GM20000 (cell line): Measurements from ENCODE around the gene MAD1L1.
"Not testable (repeated sequence)": the region's sequence is repeated elsewhere in the genome, so short reads cannot be mapped to it uniquely, and the experiment has no call there.

Source experiments
- DNase-seq: peaks from one replicate; pipeline ENCODE4 v3.0.0; 2012; ENCODE audit warnings: low spot score
- CTCF ChIP-seq: IDR thresholded peaks from 2 replicates; pipeline ENCODE4 v1.5.1; 2012; ENCODE audit warnings: mild to moderate bottlenecking, control low read depth; ENCODE audit errors: extremely low read depth, missing control alignments

The MAD1L1 gene

GRCh38 chr7:2038931-2039728 is 193.6 kb downstream of the MAD1L1 start:
- no peak for DNase-seq
- TF ChIP-seq CTCF, result no peak

DNA sequence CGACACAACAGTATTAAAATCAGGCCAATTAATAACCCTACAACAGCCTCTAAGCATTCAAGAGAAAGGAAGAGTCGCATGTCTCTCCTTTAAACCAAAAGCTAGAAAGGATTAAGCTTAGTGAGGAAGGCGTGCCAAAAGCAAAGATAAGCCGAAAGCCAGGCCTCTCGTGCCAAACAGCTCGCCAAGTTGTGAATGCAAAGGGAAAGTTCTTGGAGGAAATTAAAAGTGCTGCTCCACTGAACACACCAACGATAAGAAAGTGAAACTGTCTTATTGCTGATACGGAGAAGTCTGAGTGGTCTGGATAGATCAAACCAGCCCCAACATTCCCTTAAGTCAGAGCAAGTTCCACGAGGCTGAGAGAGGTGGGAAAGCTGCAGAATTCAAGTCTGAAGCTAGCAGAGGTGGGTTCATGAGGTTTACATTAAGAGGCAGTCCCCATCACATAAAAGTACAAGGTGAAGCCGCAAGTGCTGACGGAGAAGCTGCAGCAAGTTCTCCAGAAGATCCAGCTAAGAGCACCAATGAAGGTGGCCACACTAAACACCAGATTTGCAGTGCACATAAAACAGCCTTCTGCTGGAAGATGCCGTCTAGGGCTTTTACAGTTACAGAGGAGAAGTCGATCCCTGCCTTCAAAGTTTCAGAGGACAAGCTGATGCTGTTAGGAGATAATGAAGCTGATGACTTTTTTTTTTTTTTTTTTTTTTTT is 194.8 kb downstream of the MAD1L1 start:
- no peak for TF ChIP-seq CTCF
- DNase-seq, result no peak

GRCh38 chr7:2037301-2037807 is 195.4 kb downstream of the MAD1L1 start:
- DNase-seq, result no peak
- TF ChIP-seq CTCF, result no peak

- DNase-seq, result no peak
- no peak for TF ChIP-seq CTCF
These were observed 196.0 kb downstream of the MAD1L1 start for GRCh38 chr7:2036786-2037185.

DNA sequence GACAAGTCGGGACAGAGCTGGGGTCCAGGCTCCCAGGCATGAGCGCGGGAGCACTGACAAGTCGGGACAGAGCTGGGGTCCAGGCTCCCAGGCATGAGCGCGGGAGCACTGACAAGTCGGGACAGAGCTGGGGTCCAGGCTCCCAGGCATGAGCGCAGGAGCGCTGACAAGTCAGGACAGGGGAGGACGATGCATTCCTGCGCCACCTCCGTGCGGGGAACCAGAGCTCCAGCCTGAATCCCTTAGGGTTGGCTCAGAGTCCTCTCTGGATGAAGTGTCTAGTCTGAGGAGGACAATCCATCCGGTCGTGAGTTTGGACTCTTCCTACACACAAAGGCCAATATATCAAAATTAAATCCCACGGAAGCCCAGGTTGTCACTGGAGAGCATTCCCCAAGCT is 196.5 kb downstream of the MAD1L1 start:
- not testable (repeated sequence) for DNase-seq

GRCh38 chr7:2034291-2035201 is 198.2 kb downstream of the MAD1L1 start:
- no peak for DNase-seq
- no peak for TF ChIP-seq CTCF

DNA sequence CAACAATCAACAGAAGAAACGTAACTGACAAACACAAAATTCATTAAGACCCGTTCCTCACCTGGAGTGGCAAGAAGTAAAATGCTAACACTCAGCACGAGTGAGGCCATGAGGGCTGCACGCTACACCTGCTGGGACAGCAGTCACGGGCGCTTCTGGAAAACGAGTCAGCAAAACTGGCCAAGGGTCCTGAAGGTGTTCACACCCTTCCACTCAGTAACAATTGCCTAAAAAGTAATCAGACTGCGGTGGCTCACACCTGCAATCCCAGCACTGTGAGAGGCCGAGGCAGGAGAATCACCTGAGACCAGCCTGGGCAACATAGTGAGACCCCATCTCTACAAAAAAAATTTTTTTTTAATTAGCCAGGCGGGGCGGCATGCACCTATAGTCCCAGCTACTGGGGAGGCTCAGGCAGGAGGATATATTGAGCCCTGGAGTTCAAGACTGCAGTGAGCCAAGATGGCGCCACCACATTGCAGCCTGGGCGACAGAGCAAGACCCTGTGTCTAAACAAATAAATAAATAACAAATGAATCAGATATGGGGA is 199.1 kb downstream of the MAD1L1 start:
- no peak for DNase-seq
- no peak for TF ChIP-seq CTCF
